Stimulated activated CD4-positive, alpha-beta T cell treated with anti-CD3 and anti-CD28 coated beads, Interleukin-4, amount 100 ng/mL, for 1 hour (primary cell): Measurements from ENCODE around the gene PGGHG.
A peak's percentile ranks its signal among the peaks of the same experiment; 100 is the strongest.
"Not testable (repeated sequence)": the region's sequence is repeated elsewhere in the genome, so short reads cannot be mapped to it uniquely, and the experiment has no call there.

Source experiments
- DNase-seq: peaks from one replicate; pipeline ENCODE4 v3.0.0-alpha.2; 2020

Gene PGGHG

DNA sequence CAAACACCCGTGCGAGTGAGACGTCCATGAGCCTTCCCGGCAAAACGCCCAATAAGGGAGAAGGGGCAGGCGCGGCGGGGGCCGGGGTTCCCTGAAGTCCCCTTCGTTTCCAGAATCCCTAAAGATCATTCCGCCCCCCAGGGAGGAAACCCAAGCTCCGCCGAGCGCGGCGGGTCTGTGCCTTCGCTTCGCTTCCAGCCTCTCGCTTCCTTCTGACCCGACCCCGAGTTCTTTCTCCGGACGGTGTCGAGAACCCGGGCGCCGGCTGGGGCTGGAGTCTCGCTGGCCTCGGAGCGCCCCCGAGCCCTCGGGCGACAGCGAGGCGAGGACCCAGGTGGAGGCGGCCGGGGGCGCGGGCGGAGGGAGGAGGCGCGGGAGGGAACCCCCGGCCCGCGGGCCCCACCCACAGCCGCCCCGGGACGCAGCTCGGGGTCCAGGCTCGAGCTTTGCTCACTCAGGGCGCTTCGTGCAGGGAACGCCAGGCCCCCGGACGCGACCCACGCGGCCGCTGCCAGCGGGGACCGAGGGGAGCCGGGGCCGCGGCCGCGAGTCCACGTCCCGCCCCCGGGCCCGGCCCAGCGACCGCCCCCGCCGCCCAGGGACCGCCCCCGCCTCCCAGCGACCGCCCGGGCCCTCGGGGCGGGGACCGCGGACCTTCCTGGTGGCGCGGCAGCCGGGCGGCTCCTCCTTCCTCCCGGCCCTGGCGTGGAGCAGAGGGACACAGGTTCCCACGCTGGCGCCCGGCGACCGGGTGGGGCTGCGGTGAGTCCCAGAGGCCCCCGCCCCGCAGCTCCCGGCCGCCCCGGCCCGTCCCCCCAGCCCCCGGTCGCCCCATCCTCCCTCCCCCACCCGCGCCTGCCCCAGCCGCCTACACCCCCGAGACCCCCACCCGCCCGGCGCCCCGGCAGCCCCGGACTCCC lies at the start of gene PGGHG:
Gene PGGHG (plus strand): TSS at position 649 of the 920 bp plus-strand sequence. CDS start 691 bp downstream, outside the sequence.
- DNase-seq, result peak; percentile 50

DNA sequence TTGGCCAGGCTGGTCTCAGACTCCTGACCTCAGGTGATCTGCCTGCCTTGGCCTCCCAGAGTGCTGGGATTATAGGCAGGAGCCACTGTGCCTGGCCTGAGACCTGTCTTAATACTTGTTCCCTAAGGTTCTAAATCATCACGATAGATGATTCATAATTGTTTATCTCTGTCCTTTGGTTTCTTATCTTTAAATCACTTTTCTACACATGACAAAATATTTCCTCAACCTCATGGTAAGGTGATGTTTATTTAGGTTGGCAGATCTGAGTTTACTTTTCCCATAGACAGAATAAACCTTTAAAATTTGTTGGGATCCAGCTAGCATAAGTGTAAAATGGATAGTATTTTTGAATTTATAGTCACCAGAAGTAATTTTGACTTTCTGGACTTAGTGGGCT lies 48.6 kb upstream of the PGGHG start:
- DNase-seq, result no peak

DNA sequence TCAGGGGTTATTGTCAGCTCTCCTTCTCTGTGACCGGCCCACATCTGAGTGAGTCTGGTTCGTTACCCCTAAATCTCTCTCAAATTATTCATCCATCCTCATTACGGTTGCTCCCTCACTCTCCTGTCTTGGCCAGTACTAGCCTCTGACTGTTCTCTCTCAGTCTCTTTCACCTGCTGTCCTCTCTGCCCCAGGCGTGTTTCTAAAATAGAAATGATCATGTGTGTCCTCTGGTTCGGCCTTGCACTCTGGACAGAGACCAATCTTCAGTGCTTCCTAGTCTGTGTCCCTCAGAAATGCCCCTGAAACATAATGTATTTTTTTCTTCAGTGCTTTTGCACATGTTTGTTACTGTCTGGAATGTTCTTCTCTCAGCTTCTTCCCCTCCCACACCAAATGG lies 47.3 kb upstream of the PGGHG start:
- DNase-seq, result no peak

DNA sequence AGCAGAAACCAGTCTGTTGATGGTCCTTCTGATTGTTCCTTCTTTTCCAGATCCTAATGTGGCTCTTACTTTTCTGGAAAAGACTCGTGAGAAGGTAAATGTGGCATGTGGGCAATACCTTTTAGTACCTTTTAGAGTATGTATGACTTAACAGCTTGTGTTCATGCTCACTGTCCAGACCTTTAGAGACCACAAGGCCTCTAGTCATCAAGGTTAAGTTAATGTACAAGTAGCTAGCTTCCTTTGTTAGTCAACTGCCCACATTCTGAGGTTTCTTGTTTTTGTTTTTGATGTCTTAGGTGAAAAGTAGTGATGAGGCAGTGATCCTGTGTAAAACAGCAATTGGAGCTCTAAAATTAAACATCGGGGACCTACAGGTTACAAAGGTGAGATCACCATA lies 44.5 kb upstream of the PGGHG start:
- DNase-seq, result no peak

DNA sequence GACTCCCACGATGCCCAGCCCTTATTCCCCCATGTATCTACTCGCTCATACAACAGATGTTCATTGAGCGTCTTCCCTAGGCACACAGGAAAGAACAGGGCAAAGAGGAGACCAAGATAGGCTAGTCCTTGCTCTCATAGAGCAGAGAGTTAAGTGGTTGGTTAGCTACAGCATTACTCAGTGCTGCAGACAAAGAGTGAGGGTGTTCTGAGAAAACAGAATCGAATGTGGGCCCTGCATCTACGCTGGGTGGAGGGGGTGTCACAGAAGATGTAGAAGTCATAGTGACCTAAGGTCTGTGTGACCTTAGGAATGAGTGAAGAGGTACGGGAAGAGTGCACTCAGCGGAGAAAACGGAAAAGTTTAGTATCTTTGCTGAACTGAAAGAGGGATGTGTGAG lies 39.9 kb upstream of the PGGHG start:
- no peak for DNase-seq

DNA sequence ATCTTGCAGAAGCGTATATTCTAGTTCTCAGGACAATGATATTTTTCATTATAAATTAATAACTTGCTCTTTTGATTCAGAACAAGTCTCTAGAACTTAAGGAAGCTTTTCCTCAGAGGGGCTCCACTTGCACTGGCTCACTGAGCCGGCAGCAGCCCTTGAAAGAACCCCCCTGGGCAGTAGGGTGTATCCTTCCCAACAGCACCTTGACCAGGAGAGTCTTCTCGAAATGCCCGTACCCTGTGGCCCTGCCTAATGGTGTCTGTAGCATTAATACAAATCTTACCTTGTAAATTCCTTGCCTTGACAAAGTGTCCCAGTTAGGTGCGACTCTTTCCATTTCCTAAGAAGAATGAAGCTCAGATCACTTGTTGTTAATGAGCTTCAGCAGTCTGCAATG lies 38.7 kb upstream of the PGGHG start:
- no peak for DNase-seq

DNA sequence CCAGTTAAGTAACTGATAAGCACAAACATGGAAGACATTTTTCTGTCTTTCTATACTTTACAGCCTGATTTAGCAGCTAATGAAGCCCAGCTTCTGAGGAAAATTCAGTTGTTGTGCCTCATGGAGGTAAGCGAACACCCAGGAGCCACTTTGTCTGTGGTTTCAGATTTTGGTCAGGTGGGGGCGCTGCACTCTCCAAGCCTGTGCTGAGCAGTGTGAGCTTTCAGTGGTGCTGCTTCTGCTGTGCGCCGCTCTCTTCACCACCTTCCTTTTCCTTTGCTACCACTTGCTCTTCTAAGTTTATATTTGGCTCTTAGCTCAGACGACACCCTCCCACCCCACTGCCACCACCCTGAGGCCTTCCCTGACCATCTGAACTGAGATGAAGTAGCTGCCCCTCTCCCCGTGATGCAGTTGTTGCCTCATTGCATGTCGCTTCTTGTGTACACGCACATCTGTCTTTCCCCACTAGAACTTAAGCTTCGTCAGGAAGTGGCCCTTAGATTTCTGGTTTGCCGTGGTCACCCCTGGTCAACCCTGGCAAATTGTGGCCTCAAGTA lies 38.1 kb upstream of the PGGHG start:
- DNase-seq, result peak; percentile 75

DNA sequence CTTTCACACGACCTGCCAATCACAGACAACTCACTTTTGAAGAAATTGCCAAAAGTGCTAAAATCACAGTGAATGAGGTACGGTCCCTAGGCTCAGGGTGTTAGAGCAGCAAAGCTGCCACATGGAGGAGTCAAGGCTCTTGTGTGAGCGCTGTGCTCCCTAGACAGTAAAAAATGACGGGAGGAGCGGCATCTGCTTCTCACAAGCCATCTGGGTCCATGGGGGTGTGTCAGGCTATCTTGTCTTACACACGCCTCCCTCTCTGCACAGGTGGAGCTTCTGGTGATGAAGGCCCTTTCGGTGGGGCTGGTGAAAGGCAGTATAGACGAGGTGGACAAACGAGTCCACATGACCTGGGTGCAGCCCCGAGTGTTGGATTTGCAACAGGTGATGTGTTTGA lies 37.4 kb upstream of the PGGHG start:
- DNase-seq, result no peak

DNA sequence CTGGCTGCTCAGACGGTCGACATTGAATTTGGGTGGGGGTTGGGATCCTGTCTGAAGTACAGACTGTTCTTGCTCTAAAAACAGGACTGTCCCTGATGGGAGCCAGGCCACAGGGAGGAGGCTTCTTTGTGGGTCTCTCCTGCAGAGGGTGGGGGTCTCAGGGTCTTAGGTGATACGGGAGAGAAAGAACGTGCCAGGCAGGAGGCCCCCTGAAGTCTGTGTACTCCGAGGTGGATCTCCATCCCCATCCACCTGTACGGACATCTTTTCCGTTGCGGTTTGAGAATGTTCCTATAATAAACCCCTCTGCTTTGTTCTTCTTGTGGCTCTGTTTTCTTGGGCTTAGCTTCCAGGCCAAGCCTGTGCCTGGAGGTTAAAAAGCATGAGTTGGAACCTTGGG lies 36.3 kb upstream of the PGGHG start:
- no peak for DNase-seq

DNA sequence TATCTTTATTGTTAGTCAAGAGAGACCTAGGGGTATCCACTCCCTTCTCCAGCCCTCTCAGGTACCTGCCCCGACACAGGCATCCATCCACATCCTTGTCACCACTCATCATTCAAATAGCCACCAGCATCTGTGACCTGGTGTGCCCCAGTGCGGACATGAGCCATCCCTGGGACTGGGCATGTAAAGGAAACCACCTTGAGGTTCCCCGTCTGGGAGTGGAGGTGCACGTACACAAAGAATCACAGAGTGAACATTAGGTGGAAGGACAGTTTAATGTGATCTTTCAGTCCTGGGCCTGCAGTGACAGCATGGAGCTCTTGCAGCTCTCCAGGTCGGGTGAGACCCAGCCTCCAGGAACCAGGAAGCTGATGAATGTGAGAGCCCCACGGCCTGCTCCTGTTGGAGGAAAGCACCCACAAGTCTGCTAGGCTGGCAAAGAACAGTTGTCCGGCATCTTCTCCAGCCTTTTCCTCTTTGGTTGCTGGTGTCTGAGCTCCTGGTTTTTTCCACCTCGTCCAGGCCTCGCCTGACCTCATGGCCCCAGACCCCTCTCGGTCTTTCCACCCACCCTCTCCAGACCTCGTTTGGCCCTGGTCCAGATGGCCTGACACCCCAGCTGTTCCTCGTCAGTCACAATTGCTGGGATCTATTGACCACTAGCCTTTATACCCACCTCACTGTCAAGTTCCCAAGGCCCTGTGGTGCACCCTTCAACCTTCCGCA lies 35.6 kb upstream of the PGGHG start:
- DNase-seq, result no peak

DNA sequence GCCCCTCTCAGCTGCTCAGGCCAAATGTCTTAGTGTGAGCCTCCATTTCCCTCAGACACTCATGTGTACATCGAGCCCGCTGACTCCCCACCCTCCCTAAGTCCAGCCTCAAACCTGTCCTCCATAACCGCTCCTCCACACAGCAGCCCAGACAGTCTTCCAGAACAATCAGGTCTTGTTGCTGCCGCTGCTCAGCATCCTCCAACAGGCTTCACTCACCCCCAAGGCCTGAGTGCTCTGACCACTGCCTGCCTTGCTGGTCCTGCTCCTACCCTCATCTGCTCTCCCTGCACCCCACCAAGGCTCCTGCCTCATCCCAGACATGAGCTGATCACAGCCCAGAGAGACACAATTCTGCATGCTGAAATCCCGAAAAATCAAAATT lies 35.0 kb upstream of the PGGHG start:
- DNase-seq, result no peak

DNA sequence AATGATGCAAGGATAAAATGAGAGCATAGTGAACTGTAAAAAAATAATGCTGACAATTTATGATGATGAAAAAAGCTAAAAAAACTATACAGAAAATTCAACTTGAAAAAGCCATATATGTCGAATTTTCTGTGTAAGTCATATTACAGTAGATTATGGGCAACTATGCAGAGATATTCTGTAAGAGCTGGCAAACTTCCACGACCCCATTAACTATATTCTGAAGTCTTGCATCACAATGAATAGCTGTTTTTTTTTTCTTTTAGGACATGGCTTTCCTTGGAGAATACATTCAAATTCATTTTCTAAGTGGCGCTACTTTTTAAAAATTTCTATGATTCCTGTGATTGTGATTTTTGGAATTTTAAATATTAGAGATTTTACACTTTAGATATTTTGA lies 33.8 kb upstream of the PGGHG start:
- no peak for DNase-seq

DNA sequence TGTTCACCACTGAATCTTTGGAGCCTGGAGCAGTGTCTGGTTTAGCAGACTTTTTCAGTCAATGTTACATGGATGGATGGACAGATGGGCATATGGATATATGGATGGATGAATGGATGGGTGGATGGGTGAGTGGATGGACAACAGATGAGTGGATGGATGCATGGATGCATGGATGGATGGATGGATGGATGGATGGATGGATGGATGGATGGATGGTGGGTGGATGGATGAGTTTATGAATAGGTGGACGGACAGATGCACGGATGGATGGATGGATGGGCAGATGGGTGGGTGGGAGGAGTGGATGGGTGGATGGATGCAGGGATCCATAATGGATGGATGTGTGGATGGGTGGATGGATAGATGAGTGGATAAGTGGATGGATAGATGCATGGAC lies 33.1 kb upstream of the PGGHG start:
- no peak for DNase-seq

DNA sequence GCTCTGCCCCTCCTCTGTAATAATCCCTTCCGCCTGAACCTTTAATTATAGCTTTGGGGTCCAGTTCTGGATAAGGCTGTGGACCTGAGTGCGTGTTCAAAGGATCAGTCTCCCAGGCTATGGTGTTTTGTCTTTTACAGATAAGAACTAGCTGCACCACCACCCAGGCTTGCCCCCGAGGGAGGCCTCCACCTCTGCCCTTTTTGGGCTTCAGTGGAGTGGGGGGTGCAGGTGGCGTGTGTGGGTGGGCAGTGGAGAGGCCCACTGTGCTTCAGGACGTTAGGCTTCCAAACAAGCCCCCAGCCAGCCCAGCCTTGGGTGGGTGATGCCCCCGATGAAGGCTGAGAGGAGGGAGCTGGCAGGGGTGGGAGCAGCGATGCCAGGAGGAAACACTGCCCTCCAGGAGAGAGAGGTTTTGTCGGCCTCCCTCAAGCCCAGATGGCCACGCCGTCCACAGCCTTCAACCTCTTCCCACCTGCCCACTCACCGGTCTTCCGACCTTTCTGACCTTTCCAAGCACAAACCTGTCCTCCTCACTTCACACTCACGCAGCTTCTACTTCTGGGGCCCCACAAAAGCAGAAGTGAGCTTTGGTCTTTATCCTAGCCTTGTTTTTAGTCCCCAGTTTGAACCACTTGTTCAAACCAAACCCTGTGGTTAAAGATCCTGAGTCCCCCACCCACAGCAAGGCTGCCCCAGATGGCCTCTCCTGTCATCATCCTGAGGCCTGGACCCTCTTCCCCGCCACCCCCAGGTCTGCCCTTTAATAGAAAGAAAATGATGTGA lies 31.8 kb upstream of the PGGHG start:
- DNase-seq, result no peak

DNA sequence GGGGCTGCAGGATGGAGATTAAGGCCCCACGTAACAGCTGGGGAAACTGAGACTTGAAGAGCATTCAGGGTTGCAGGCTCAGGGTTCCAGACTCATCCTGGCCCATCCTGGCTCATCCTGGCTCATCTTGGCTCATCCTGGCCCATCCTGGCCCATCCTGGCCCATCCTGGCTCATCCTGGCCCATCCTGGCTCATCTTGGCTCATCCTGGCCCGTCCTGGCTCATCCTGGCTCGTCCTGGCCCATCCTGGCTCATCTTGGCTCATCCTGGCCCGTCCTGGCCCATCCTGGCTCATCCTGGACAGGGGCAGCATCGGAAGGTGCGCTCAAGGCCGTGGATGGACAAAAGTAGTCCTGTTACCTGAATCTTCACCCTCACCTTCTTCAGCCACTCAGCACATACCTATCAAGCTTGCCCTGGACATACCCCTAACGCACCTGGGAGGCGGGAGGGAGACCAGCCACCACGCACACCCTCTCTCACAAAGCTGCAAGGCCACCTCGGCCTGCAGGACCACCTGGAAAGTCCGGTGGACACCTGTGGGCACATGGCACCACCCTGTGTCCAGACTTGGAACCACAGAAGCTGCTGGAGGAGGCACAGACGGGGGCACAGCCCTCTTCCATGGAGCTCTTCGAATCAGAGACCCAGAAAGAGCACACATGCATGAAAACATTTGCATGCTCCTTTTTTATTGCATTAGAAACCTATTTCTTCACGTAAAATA lies 31.0 kb upstream of the PGGHG start:
- DNase-seq, result no peak

DNA sequence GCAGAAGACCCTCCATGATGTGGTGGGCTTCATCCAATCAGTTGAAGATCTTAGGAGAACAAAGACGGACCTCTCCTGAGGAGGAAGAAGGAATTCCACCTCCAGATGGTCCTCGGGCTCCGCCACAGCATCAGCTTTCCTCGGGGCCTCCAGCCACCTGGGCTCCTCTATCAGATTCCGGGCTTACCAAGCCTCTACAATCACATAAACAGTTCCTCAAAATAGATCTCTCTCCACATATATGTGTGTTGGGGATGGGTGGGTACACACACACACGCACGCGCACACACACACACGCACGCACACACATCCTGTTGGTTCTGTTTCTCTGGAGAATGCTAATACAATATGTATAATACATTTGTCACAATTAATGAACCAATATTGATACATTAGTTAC lies 29.5 kb upstream of the PGGHG start:
- no peak for DNase-seq

DNA sequence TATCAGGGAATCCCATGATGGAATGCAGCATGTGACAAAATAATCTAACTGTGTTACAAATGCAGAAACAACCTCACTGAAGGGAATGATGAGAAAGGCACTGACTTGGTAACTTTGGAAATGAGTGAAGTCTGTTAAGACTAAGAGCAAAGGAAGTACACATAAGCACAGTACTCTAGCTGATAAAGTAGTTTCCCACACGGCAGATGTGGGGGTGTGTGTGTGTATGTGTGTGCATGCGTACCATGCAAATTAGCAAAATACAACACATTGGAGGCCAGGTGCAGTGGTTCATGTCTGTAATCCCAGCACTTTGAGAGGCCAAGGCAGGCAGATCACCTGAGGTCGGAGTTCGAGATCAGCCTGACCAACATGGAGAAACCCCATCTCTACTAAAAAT lies 27.3 kb upstream of the PGGHG start:
- DNase-seq, result no peak

DNA sequence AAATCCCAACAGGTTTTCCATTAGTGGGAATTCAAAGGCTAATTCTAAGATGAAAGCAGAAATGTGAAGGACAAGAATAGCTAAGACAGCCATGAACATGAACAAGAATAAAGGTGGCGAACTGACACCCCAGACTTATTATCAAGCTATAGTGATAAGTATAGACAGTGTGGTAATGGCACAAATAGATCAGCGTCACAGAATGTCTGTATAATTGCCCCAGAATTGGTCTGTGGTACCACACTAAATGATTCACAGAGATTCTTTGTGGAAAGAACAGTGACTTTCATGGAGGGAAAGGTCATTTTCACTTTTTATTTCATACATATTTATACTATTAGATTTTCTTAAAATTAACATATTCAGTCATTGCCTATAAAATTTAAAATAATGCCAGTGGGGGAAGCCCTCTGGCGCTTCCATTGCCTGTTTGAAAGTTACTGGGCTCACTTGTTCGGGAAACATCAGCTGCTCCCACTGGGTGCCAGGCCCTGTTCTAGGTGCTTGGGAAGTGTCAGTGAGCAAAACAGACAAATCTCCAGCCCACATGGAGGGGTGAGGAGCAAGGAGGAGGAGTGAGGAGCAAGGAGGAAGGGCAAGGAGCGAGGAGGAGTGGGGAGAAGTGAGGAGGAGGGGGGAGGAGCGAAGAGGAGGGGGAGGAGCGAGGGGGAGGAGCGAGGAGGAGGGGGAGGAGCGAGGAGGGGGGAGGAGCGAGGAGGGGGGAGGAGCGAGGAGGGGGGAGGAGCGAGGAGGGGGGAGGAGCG lies 22.1 kb upstream of the PGGHG start:
- peak; percentile 26 for DNase-seq

DNA sequence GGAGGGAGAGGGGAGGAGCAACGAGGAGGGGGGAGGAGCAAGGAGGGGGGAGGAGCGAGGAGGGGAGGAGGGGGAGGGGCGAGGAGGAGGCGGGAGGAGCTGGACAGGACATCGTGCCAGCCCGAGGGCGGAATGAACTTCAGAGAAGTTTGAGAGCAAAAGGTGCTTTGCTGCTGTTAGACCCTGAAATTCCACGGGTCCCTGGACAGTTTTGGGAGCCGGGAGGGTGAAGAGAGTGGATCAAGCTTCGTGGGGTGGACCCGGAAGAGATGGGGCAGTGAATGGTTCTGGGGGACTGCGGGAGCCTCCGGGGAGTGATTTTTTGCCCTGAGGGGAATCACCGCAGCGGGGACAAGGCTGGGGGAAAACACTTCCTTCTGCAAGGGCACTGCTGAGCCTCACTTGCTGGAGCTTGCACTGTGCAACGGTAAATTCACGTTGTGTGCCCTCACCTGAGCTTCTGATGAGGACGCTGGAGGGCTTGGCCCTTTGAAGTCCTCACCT lies 21.4 kb upstream of the PGGHG start:
- DNase-seq, result peak; percentile 59

DNA sequence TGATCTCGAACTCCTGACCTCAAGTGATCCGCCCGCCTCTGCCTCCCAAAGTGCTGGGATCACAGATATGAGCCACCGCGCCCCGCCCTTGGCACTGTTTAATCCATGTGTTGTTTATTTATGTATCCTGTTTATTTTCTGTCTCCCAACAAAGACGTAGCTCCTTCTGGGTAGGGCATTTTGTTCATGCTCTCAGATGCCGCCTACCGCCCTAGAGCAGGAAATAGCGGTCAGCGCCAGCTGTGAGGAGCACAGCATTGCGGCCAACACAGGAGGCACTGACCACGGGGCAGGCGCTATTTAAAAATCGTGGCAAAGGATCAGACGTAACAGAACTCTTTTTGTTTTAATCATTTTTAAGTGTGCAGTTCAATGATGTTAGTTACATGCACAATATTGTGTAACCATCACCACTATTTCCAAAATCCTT lies 20.2 kb upstream of the PGGHG start:
- not testable (repeated sequence) for DNase-seq

DNA sequence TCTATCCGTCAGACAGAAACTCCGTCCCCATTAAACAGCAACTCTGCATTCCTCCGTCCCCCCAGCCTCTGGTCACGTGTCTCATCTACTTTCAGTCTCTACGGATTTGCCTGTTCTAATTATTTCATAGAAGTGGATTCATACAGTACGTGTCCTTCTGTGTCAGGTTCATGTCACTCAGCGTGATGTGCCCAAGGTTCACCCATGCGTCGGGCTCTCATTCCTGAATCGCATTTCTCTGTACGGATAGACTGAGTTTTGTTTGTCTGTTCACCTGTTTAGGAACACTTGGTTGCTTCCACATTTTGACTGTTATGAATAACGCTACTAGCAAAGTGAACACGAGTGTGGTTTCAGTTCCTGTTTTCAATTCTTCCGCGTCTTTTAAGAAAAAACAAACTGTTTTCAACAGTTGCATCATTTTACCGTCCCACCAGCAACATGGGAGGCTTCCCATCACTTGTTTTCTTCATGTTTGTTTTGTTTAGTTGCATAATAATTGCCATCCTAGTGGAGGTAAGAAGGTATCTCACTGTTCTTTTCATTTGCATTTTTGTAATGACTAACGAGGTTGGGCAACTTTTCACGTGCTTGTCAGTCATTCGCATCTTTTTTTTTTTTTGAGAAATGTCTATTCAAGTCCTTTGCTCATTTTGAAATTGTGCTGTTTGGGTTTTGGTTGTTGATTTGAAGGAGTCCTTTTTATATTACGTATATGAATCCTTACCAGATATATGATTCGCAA lies 19.6 kb upstream of the PGGHG start:
- DNase-seq, result peak; percentile 40
